ENCODE measurements around the gene RNF180. TPM values are rescaled to one million over a fixed set of nuclear protein-coding genes. Genes with fewer than 3 reads are reported as not detected.

The RNF180 gene
- total RNA-seq, 1 experiment from 2014 or later: 5.4 TPM

- Histone ChIP-seq H3K4me3 (ENCODE audit: low read length) (no peak overlapping the region), H3K79me2 (ENCODE audit: low read length) (no peaks in the 10 kb centered on the region), H2AFZ (ENCODE audit: low read length) (no peak overlapping the region), H3K36me3 (ENCODE audit: low read depth, low read length) (no peaks in the 10 kb centered on the region), H3K4me2 (ENCODE audit: low read length) (no peak overlapping the region), H3K9me3 (ENCODE audit: low read length) (no peaks in the 10 kb centered on the region), H4K20me1 (ENCODE audit: low read length) (no peaks in the 10 kb centered on the region), H3K9me2 (replicated peaks; ENCODE audit: low read length) (no peaks in the 10 kb centered on the region), H3K9ac (ENCODE audit: low read length) (no peak overlapping the region), H3K27me3 (ENCODE audit: low read length) (no peaks in the 10 kb centered on the region), H3F3A (ENCODE audit: low read length, unreplicated experiment) (no peaks in the 10 kb centered on the region), H3K27ac (ENCODE audit: low read length) (no peak overlapping the region), H3K4me1 (ENCODE audit: insufficient read depth, low read length) (peaks cover 18% of the 10 kb centered on the region)
- DNase-seq: no peak
- CTCF ChIA-PET: no interaction called here
- no peak for ATAC-seq
- TF ChIP-seq EZH2phosphoT487 (IDR thresholded peaks at IDR 0.05; ENCODE audit: borderline replicate concordance, low read length): no peak
- no peak for TF ChIP-seq EZH2 (IDR thresholded peaks at IDR 0.05; ENCODE audit: low read length, unreplicated experiment)
- TF ChIP-seq CTCF (conservative IDR thresholded peaks at IDR 0.05; ENCODE audit: low read depth, low read length): no peak
- intact Hi-C loops (cut with micrococcal nuclease): loop anchor here (1.0 to 5.0 kb wide), 2 partner anchors 71 to 467 kb away; no protein-coding TSS in a partner anchor
- POLR2A ChIA-PET (ENCODE audit: unreplicated experiment): interaction anchor here (0.7 kb wide), 1 partner anchor 73 kb away, joined by 3 read pairs; no protein-coding TSS in a partner anchor
- no TSS peak for BruUV-seq (replicated peaks)
Observed at GRCh38 chr5:64145216-64145895, 20.3 kb upstream of the RNF180 start.

- ATAC-seq: no peak
- POLR2A ChIA-PET (ENCODE audit: unreplicated experiment): no interaction called here
- intact Hi-C loops (cut with micrococcal nuclease): loop anchor here (5.0 kb wide), 1 partner anchor 465 kb away; no protein-coding TSS in a partner anchor
Observed at GRCh38 chr5:64147379-64147778, 18.3 kb upstream of the RNF180 start.

More at GRCh38 chr5:64147379-64147778, 18.3 kb upstream of the RNF180 start:
- BruUV-seq (replicated peaks): no TSS peak
- Histone ChIP-seq H4K20me1 (ENCODE audit: low read length) (no peaks in the 10 kb centered on the region), H3K79me2 (ENCODE audit: low read length) (no peaks in the 10 kb centered on the region), H3K9ac (ENCODE audit: low read length) (no peak overlapping the region), H3K4me3 (ENCODE audit: low read length) (no peak overlapping the region), H3K36me3 (ENCODE audit: low read depth, low read length) (no peaks in the 10 kb centered on the region), H3K27me3 (ENCODE audit: low read length) (no peaks in the 10 kb centered on the region), H3K9me2 (replicated peaks; ENCODE audit: low read length) (no peaks in the 10 kb centered on the region), H3K4me1 (ENCODE audit: insufficient read depth, low read length) (peaks cover 18% of the 10 kb centered on the region), H2AFZ (ENCODE audit: low read length) (no peak overlapping the region), H3K27ac (ENCODE audit: low read length) (no peak overlapping the region), H3F3A (ENCODE audit: low read length, unreplicated experiment) (no peaks in the 10 kb centered on the region), H3K4me2 (ENCODE audit: low read length) (no peak overlapping the region), H3K9me3 (ENCODE audit: low read length) (no peaks in the 10 kb centered on the region)
- TF ChIP-seq EZH2 (IDR thresholded peaks at IDR 0.05; ENCODE audit: low read length, unreplicated experiment) (no peak), CTCF (conservative IDR thresholded peaks at IDR 0.05; ENCODE audit: low read depth, low read length) (no peak), EZH2phosphoT487 (IDR thresholded peaks at IDR 0.05; ENCODE audit: borderline replicate concordance, low read length) (no peak)
- CTCF ChIA-PET: interaction anchor here (0.6 to 1.6 kb wide), 4 partner anchors 11 to 597 kb away, joined by 3 to 18 read pairs (median 5); no protein-coding TSS in a partner anchor
- DNase-seq: no peak

All from PC-3 (cell line).